Measurements from ENCODE around the gene TDRD6.

Gene TDRD6

DNA sequence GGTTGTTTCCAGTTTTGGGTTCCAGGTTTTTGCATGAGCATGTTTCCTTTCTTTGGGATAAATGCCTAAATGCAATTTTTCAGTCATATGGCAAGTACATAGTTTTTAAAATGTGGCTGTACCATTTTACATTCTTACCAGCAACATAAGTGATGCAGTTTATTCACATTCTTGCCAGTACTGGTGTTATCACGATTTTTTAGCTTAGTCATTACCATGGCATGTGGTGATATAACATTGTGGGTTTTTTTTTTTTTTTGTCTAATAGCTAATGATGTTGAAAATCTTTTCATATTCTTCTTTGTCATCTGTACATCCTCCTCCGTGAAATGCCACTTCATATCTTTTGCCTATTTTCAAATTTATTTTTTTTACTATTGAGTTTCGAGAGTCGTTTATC lies 2.9 kb upstream of the TDRD6 start:
- DNase-seq, result no peak

GRCh38 chr6:46688117-46688965 lies 656 bp downstream of the TDRD6 start:
- DNase-seq, result no peak

- DNase-seq, result no peak
Observed at GRCh38 chr6:46688966-46689335, 1.3 kb downstream of the TDRD6 start.

DNA sequence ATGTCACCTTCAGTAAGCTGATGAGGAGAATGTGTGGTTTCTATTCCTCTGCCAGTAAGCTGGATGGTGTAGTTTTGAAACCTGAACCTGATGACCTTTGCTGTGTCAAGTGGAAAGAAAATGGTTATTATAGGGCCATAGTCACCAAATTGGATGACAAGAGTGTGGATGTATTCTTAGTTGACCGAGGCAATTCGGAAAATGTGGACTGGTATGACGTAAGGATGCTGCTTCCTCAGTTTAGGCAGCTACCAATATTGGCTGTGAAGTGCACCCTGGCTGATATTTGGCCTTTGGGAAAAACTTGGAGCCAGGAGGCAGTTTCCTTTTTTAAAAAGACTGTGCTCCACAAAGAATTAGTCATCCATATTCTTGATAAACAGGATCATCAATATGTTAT lies 2.0 kb downstream of the TDRD6 start:
- no peak for DNase-seq

- no peak for DNase-seq
Observed at GRCh38 chr6:46690141-46690755, 2.6 kb downstream of the TDRD6 start.

GRCh38 chr6:46690911-46691451 lies 3.3 kb downstream of the TDRD6 start:
- DNase-seq, result no peak

DNA sequence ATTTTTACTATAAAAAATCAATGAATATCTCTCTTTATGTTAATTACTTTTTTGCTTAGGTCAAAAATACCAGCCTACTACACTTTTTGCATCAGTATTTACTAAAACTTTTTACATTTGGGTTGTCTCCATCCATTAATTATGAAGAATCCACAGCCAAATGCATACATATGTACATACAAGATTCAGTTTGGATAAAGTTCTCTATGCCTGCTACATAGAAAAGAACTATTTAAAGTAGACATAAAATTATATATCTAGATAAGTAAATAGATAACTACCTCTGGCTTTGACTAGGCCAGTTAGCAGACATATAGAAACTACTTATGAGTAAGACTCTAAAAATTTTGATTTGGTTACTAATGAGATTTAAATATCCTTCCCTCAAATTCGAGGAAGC lies 12.3 kb downstream of the TDRD6 start:
- DNase-seq, result no peak

GRCh38 chr6:46704562-46704961 lies 16.9 kb downstream of the TDRD6 start:
- DNase-seq, result no peak

- no peak for DNase-seq
Observed at GRCh38 chr6:46706464-46706863, 18.8 kb downstream of the TDRD6 start.

DNA sequence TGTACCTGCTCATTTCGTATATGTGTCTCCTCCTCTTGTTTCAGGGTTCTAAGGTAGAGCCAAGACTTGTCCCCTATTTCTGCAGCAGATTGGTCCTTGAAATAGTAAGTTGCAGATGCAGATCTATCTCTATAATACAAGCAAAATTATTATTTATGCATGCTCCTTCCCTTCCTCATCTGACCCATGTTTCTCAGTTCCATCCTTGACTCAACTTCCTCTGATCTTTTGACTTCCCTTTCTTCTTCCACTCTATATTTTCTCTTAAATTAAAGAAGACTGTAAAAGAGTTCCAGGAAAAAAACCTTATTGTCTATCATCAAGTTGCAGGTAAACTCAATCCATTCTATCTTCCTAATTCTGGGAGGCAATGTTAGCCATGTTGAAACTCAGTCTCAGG lies 23.8 kb downstream of the TDRD6 start:
- DNase-seq, result no peak

- DNase-seq, result no peak
Observed at GRCh38 chr6:46715141-46715540, 27.5 kb downstream of the TDRD6 start.

- DNase-seq, result no peak
Observed at GRCh38 chr6:46719099-46719498, 31.4 kb downstream of the TDRD6 start.

DNA sequence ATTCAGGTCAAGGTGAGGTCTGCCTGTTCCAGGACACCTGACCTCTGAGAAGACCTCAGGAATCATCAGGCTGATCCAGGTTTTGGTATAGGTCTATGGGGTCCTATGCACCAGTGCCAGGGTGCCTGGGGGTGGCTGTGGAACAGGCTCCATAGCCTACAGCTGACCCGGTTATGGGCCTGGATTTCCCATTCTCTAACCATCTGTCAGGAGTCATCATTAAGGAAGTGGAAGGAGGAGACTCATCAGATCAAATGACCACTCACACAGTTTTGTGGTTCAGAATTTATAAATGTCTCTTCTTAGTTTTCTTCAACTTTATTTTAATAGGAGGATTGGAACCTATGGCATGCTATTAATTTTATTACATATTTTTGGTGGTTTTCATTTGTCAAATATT lies 32.7 kb downstream of the TDRD6 start:
- DNase-seq, result no peak

DNA sequence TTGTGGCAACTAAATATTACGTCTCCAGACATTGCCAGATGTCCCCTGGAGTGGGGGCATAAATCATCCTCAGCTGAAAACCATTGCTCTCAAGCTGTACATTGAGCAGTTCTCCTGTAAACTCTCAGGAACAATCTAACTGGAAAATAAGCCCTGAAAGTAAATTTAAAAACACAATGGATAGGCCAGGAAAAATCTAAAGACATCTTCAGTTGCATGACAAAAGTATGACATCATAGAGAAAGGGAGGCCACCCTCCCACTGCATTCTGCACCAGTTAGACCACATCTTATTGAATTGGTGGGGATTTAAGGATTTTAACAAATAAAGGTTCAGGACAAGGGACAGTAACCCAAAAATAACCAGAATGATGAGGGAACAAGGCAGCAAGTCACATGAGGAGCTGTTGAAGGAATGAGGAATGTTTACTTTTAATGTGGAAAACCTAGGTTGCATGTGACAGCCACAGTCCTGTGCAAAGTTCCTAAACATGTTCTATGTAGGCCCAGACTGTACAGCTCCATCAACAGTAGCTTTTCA lies 42.2 kb downstream of the TDRD6 start:
- DNase-seq, result no peak

GRCh38 chr6:46730921-46731461 lies 43.3 kb downstream of the TDRD6 start:
- no peak for DNase-seq

DNA sequence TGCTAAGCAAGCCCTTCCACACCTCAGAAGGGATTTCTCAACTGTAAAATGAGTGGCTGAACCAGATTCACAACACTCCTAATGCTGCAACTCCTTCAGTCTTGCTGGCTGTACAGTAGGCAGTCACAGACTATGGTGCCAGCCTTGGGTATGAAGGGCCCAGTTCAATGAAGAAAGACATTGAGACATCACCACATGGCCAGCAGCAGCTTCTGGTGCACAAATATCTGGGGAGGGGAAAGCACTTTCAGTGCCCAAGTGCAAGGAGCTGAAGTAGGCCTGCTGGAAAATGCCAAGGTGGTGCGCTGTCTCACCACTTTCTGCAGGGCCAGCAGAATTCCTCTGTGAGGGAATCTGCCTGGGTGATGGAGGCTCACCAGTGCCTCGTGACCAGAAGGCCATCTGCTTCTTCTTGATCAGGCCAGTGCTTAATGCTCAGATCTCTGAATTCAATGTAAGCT lies 45.7 kb downstream of the TDRD6 start:
- DNase-seq, result no peak

- no peak for DNase-seq
Observed at GRCh38 chr6:46734867-46735719, 47.4 kb downstream of the TDRD6 start, which contains the start of gene PLA2G7. Gene PLA2G7, minus strand, starts transcription at chr6:46735375. Its CDS starts 12,484 bp downstream, at chr6:46722891.

DNA sequence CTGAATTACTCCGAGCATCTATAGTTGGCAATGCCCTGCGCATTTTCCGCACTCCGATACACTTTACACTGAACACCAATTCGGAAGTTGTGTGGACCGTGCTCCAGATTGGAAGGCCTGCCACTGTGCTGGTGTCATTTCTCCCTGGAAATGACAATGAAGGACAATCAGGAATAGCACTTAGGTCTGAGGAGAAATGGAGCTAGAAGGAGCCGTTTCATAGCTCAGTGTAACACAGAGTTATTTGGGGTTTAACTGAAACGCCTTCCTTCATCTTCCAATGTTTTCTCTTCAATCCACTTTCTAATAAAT lies 48.0 kb downstream of the TDRD6 start:
- no peak for DNase-seq

DNA sequence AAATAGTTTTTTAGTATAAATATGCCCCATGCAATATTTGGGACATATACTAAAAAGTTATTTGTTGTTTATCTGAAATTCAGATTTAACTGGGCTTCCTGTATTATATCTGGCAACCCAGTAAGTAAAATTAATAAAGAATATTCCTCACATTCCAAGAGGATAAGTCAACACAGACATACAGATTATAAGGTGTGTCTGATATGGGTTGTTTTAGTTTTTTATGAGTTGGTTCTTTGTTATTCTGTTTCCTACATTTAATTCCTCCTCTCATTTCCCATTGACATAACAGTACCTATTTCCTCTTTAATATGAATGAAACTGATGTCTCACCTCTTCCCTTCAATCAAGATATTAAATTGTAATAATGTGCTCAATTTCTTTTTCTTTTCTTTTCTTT lies 49.2 kb downstream of the TDRD6 start:
- no peak for DNase-seq

- DNase-seq, result no peak
Observed at GRCh38 chr6:46741482-46741881, 53.8 kb downstream of the TDRD6 start.

GRCh38 chr6:46741910-46742309 lies 54.2 kb downstream of the TDRD6 start:
- DNase-seq, result no peak

- no peak for DNase-seq
Observed at GRCh38 chr6:46743425-46744158, 55.9 kb downstream of the TDRD6 start.

All from effector CD8-positive, alpha-beta T cell (primary cell).